Measurements from ENCODE around the gene TIGD1.
"Not testable (repeated sequence)": the region's sequence is repeated elsewhere in the genome, so short reads cannot be mapped to it uniquely, and the experiment has no call there.

Gene TIGD1

GRCh38 chr2:232538671-232539070 lies 11.7 kb downstream of the TIGD1 start:
- DNase-seq = no peak

- no peak for DNase-seq
These were observed 12.9 kb downstream of the TIGD1 start for GRCh38 chr2:232537499-232537898.

- DNase-seq = no peak
These were observed 13.3 kb downstream of the TIGD1 start for GRCh38 chr2:232537079-232537478.

GRCh38 chr2:232535761-232536530 lies 14.4 kb downstream of the TIGD1 start:
- no peak for DNase-seq

- no peak for DNase-seq
These were observed 15.3 kb downstream of the TIGD1 start for GRCh38 chr2:232534940-232535651.

- DNase-seq = no peak
These were observed 16.2 kb downstream of the TIGD1 start for GRCh38 chr2:232533944-232534710.

GRCh38 chr2:232532821-232533220 lies 17.5 kb downstream of the TIGD1 start:
- not testable (repeated sequence) for DNase-seq

GRCh38 chr2:232532419-232532818 lies 17.9 kb downstream of the TIGD1 start:
- no peak for DNase-seq

GRCh38 chr2:232530626-232531260 lies 19.6 kb downstream of the TIGD1 start:
- no peak for DNase-seq

- DNase-seq = no peak
These were observed 20.4 kb downstream of the TIGD1 start for GRCh38 chr2:232529806-232530547.

- DNase-seq = no peak
These were observed 21.5 kb downstream of the TIGD1 start for GRCh38 chr2:232528746-232529460.

GRCh38 chr2:232527905-232528470 lies 22.4 kb downstream of the TIGD1 start:
- no peak for DNase-seq

GRCh38 chr2:232526372-232526941 lies 23.9 kb downstream of the TIGD1 start:
- no peak for DNase-seq

- no peak for DNase-seq
These were observed 24.5 kb downstream of the TIGD1 start, which contains the start of gene CHRND for GRCh38 chr2:232525791-232526371. Gene CHRND (plus strand): TSS chr2:232526160. CDS start chr2:232526216, 56 bp downstream.

- no peak for DNase-seq
These were observed 25.2 kb downstream of the TIGD1 start for GRCh38 chr2:232525199-232525598.

GRCh38 chr2:232524771-232525170 lies 25.6 kb downstream of the TIGD1 start:
- DNase-seq = no peak

GRCh38 chr2:232523682-232524597 lies 26.4 kb downstream of the TIGD1 start:
- DNase-seq = no peak

- DNase-seq = no peak
These were observed 27.0 kb downstream of the TIGD1 start for GRCh38 chr2:232523402-232523681.

- DNase-seq = no peak
These were observed 27.5 kb downstream of the TIGD1 start for GRCh38 chr2:232522623-232523401.
